Muscle layer of duodenum (tissue), 2 donors: ENCODE measurements around the gene ADAMTS19.

Experiments
- H3K27ac ChIP-seq: one replicate; pipeline ENCODE4 v1.7.0; 2013; ENCODE audit warnings: mild to moderate bottlenecking, low read length
- H3K27me3 ChIP-seq: one replicate; pipeline ENCODE4 v1.7.0; 2013; ENCODE audit warnings: low read depth, mild to moderate bottlenecking, control low read depth, low read length
- H3K36me3 ChIP-seq, 2 donors: one replicate each; pipeline ENCODE4 v1.7.0; 2013; ENCODE audit warnings: low read length in 2 of 2, control low read depth in 1 of 2, mild to moderate bottlenecking in 1 of 2; ENCODE audit not compliant: insufficient read depth in 2 of 2, control insufficient read depth in 1 of 2
- H3K4me1 ChIP-seq, 2 donors: one replicate each; pipeline ENCODE4 v1.7.0; 2013; ENCODE audit warnings: low read length in 2 of 2, mild to moderate bottlenecking in 2 of 2, control low read depth in 1 of 2, moderate library complexity in 1 of 2; ENCODE audit not compliant: insufficient read depth in 2 of 2, control insufficient read depth in 1 of 2
- H3K4me3 ChIP-seq, 2 donors: one replicate each; pipeline ENCODE4 v1.7.0; 2013; ENCODE audit warnings: low read length in 2 of 2, low read depth in 1 of 2, mild to moderate bottlenecking in 1 of 2
- H3K9me3 ChIP-seq, 2 donors: one replicate each; pipeline ENCODE4 v1.7.0; 2013; ENCODE audit warnings: low read length in 2 of 2, control low read depth in 1 of 2, mild to moderate bottlenecking in 1 of 2; ENCODE audit not compliant: control insufficient read depth in 1 of 2
- donor health status: healthy.

Gene ADAMTS19

DNA sequence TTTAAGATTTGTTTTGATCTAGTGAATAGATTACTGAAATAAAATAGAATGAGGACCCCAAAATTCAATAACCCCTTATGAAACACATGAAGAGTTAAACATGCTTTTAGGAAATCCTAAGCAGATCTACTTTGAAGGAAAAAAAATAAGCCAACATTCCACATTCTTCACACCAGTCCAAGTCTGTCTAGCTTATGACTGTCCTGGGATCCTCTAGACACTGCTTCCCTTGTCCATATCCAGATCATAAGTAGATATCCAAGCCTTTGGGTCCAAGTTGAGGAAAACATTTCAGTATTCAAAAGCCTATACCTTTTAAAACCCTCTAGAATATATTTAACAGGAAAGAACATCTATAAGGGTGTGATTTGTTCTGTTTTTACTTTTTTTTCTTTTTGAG is 228.9 kb downstream of the ADAMTS19 start:
- Histone ChIP-seq H3K9me3 (no peaks in the 10 kb centered on the region), H3K36me3 (no peaks in the 10 kb centered on the region), H3K27ac (no peak overlapping the region), H3K4me3 (no peak overlapping the region), H3K27me3 (no peaks in the 10 kb centered on the region), H3K4me1 (no peaks in the 10 kb centered on the region)

DNA sequence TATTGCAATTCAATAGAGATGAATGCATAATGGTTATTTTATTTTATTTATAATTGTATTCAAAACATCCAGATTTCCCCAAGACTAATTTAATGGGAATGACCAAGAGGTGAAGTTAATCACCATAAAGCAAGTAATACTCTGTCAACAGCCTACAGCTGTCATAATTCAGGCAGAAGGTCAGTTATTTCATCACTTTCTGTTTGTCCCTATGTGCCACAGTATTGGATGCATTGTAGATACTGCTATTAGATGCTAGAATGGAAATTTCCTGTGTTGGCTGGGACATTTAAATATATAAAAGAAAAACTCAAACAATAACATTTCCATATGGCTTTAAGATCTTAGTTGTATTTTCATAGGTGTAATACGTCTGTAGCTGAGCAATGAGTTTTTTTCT is 231.1 kb downstream of the ADAMTS19 start:
- H3K4me1 ChIP-seq, result no peaks in the 10 kb centered on the region
- no peaks in the 10 kb centered on the region for H3K9me3 ChIP-seq
- H3K27ac ChIP-seq, result no peak overlapping the region
- no peak overlapping the region for H3K4me3 ChIP-seq
- no peaks in the 10 kb centered on the region for H3K36me3 ChIP-seq
- no peaks in the 10 kb centered on the region for H3K27me3 ChIP-seq

DNA sequence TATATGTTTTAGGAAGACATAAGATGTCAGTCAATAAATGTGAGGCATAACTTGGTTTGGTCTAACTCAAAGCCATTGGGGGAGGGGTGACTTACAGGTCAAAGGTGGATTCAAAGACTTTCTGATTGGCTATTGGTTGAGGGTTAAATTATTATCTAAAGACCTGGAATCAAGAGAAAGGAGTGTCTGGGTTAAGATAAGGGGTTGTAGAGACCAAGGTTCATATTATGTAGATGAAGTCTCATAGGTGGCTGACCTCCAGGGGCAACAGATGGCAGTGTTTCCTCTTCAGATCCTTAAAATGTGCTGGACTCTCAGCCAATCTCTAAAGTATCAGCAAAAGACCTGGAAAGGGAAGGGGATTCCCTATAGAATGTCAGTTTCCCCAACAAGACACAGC is 236.5 kb downstream of the ADAMTS19 start:
- H3K9me3 ChIP-seq, result no peaks in the 10 kb centered on the region
- no peaks in the 10 kb centered on the region for H3K27me3 ChIP-seq
- H3K36me3 ChIP-seq, result no peaks in the 10 kb centered on the region

DNA sequence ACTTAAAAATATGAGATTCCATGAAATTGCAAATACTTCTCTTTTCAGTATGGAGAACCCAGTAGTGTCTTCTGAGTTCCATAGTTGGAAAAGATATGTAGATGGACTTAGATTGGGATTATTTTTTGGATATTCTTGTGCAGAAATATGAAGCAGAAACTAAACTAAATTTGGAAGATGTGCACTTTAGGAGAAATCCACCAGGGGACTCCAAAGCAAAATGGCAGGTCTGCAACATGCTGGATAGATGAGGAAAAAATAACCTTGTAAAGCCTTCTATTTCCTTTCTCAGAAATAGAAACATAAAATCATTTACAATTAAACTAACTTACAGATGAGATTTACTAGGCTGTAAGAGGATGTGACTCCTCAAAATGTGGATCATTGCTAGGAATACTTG is 238.6 kb downstream of the ADAMTS19 start:
- Histone ChIP-seq H3K4me3 (no peak overlapping the region), H3K4me1 (no peaks in the 10 kb centered on the region)

More for the DNA sequence above, 236.5 kb downstream of the ADAMTS19 start:
- H3K4me1 ChIP-seq, result no peaks in the 10 kb centered on the region
- no peak overlapping the region for H3K4me3 ChIP-seq
- H3K27ac ChIP-seq, result no peak overlapping the region

DNA sequence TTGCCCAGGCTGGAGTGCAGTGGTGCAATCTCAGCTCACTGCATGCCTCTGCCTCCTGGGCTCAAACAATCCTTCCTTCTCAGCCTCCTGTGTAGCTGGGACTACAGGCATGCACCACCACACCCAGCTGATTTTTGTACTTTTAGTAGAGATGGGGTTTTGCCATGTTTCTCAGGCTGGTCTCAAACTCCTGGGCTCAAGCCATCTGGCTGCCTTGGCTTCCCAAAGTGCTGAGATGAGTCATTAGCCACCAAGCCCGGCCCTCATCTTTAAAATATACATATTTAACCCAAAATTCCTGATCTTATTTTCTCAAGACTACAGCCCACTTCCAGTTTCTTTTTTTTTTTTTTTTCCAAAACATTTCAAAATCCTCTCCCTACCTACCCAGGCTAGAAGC is 256.1 kb downstream of the ADAMTS19 start:
- Histone ChIP-seq H3K36me3 (no peaks in the 10 kb centered on the region), H3K4me1 (no peaks in the 10 kb centered on the region), H3K9me3 (no peaks in the 10 kb centered on the region), H3K4me3 (no peak overlapping the region), H3K27ac (no peak overlapping the region), H3K27me3 (no peaks in the 10 kb centered on the region)

More for the DNA sequence above, 238.6 kb downstream of the ADAMTS19 start:
- H3K9me3 ChIP-seq, result no peaks in the 10 kb centered on the region
- H3K36me3 ChIP-seq, result no peaks in the 10 kb centered on the region
- no peak overlapping the region for H3K27ac ChIP-seq
- no peaks in the 10 kb centered on the region for H3K27me3 ChIP-seq

DNA sequence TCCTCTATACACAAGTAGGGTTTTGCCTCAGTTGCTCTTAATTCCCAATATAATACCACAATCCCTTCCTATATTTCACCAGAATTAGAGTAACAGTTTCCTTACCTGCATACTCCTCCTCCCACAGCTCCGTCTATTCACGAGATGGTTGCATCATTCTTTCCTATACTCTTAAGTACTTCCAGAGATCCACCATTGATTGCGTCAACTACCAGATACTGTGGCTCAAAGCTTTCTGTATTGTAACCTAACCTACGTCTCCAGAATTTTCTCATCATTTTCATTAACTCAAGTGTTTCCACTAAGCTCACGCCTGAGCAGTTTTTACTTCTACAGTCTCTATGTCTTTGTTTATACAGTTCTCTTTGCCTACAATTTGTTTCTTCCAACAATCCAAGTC is 256.6 kb downstream of the ADAMTS19 start:
- no peak overlapping the region for H3K27ac ChIP-seq
- no peaks in the 10 kb centered on the region for H3K36me3 ChIP-seq
- H3K4me1 ChIP-seq, result no peaks in the 10 kb centered on the region
- no peak overlapping the region for H3K4me3 ChIP-seq
- H3K9me3 ChIP-seq, result no peaks in the 10 kb centered on the region
- H3K27me3 ChIP-seq, result no peaks in the 10 kb centered on the region

DNA sequence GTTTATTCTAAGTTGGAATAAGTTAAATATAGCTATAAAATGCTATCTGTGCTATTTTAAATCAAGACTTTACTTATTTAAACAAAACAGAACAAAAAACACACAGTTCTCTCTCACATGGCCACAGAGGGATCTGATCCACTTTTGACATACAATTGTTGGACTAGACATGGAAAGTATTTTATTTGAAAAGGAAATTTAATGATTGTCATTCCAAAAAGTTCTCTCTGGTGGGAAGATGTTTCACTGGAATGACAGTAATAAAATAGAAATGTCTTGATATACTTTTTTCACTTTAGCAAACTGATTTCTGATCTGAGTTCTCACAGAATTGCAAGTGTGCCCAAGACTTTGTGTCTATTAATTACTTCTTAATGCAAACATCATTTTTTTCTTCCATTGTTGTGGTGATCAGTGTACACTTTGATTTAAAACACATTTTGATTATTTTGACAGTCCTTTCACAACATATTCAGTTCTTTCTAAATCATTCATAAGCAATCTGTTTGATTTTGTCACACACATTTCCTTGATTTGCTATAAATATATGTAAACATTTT is 257.7 kb downstream of the ADAMTS19 start:
- no peaks in the 10 kb centered on the region for H3K36me3 ChIP-seq
- H3K9me3 ChIP-seq, result no peaks in the 10 kb centered on the region
- H3K27ac ChIP-seq, result no peak overlapping the region
- H3K4me1 ChIP-seq, result no peaks in the 10 kb centered on the region
- H3K27me3 ChIP-seq, result no peaks in the 10 kb centered on the region
- no peak overlapping the region for H3K4me3 ChIP-seq

DNA sequence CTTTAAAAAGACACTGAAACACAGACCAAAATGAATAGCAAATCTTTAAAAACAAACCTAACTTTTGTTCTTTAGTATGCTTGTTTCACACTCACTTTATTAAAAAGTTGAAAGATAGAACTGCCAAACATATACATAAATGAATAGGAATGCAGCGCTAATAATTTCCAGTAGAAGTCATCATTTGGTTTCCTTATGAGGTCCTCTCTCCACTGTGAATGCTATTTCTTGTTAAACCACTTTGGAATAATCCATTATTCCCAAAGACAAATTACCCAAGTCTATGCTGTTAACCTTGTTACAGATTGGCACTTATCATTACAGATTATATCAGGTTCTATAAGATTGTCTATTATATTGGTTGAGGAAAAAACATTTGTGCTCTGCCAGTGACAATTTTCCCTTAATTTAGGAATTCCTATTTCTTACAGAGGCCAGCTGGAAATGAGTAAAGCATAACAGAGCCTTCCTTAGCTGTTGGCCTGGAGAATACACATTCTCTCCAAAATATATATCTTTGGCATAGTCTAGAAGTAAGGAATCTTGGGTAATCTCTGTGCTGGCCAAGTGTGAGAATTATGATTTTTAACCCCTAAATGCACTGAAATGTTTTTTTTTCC is 258.5 kb downstream of the ADAMTS19 start:
- no peaks in the 10 kb centered on the region for H3K36me3 ChIP-seq
- H3K4me1 ChIP-seq, result no peaks in the 10 kb centered on the region
- H3K27me3 ChIP-seq, result no peaks in the 10 kb centered on the region
- H3K4me3 ChIP-seq, result no peak overlapping the region
- no peaks in the 10 kb centered on the region for H3K9me3 ChIP-seq
- H3K27ac ChIP-seq, result no peak overlapping the region

DNA sequence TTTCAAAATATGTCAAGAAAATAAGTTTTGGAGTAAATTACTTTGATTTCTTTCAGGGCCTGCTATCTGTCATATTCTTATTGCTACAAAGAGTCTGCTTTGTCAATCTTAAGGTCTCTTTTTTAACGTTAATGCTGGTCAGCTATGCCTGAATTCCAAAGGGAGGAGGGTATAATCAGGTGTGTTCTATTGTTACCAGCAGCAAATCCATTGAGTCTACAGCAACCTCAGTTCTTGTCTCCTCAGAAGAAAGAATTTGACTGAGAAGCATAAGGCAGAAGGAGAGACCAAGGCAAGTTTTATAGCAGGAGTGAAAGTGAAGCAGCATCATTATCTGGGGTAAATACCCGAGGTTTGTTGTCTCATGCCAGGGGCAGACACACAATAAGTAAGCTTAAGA is 264.1 kb downstream of the ADAMTS19 start:
- no peak overlapping the region for H3K27ac ChIP-seq
- no peaks in the 10 kb centered on the region for H3K36me3 ChIP-seq
- H3K4me3 ChIP-seq, result no peak overlapping the region
- H3K27me3 ChIP-seq, result no peaks in the 10 kb centered on the region
- no peaks in the 10 kb centered on the region for H3K9me3 ChIP-seq
- no peaks in the 10 kb centered on the region for H3K4me1 ChIP-seq

DNA sequence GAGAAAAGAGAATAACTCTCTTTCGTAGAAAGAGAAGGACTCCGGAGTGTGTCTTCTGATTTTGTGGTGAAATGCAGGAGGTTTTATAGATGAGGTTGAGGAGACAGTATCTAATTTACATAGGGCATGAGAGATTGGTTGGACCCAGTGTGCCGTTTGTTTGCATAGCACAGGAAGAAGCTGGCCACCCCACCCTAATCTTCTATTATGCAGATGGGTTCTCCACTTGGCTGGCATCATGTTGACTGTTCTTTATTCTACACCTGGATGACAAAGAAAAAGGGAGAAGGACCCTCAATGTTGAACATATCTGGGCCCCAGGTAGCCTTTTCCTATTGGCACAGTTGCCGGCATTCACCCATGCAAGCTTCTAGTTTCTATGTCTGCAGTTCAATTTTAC is 264.5 kb downstream of the ADAMTS19 start:
- Histone ChIP-seq H3K9me3 (no peaks in the 10 kb centered on the region), H3K36me3 (no peaks in the 10 kb centered on the region), H3K27ac (no peak overlapping the region), H3K27me3 (no peaks in the 10 kb centered on the region), H3K4me3 (no peak overlapping the region), H3K4me1 (no peaks in the 10 kb centered on the region)

DNA sequence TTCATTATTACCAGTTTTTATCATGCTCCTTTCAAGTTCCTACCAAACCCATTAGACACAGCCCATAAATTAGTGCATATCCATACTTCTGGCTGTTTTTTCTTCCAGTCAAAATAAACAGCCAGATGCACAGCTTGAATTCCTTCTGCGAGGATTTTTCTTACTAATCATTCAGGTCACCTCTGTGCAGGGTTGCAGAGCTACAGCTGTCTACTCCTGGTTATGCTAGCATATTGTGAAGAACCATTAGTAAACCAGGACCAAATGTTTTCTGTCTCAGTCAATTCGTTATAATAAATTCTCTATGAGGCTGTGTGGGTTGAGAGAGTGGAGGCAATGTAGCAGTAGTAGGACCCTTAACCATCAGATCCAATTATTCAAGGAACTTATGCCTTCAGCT is 279.7 kb downstream of the ADAMTS19 start:
- Histone ChIP-seq H3K9me3 (no peaks in the 10 kb centered on the region), H3K27me3 (no peaks in the 10 kb centered on the region), H3K4me3 (no peak overlapping the region), H3K4me1 (no peaks in the 10 kb centered on the region), H3K36me3 (no peaks in the 10 kb centered on the region), H3K27ac (no peak overlapping the region)

DNA sequence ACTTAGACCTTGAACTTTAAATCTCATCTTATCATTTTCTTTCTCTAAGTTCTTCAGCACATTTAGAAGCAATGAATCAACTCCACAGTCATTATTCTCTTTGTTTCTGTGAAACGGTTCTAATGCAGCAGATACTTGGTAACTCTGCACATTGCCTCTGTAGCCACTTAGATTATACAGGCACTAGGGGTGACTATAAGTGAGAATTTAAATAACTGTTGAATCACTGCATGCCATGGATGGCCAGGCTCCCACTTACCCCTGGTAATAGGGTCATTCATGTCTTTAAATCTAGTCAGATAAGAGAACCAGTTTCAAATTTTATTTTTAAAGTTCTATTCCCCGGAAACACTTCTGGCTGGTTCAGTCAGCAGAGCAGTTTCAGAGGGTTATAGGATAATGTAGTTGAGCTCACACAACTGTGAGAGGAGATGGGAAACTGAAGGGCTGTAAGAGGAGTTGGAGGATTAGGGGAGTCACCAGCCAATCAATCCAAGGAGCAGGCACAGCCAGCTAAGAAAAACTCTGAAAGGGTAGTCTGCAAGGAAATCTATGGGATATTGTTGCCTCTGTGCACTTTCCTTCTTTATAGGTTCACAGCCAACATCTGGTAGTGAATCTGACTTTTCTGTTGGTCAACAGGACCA is 283.6 kb downstream of the ADAMTS19 start:
- H3K27ac ChIP-seq, result no peak overlapping the region
- H3K4me3 ChIP-seq, result no peak overlapping the region
- no peaks in the 10 kb centered on the region for H3K9me3 ChIP-seq
- no peaks in the 10 kb centered on the region for H3K4me1 ChIP-seq
- H3K36me3 ChIP-seq, result no peaks in the 10 kb centered on the region
- no peaks in the 10 kb centered on the region for H3K27me3 ChIP-seq
